ENCODE data around the gene SP4. TPM values are rescaled to one million over a fixed set of nuclear protein-coding genes. Genes with fewer than 3 reads are reported as not detected.

SP4 gene
- total RNA-seq, 2 donors from 2014 or later = 15.9 to 32.7 TPM

- ATAC-seq (peak; percentile 65 to 93), DNase-seq (ENCODE audit: low spot score in 2 of 2) (peak in 1 of 2 donors; percentile 54)
- H3K36me3 Mint-ChIP-seq = peaks cover 5% of the 10 kb centered on the region in 2 donors
- H3K27ac Mint-ChIP-seq = no peak within 1 kb of the TSS
- no peaks in the 10 kb centered on the region for H3K9me3 Mint-ChIP-seq
These were observed 115.1 kb downstream of the SP4 start, which contains the start of gene DNAH11 for GRCh38 chr7:21542891-21543527. TSS of gene DNAH11 (plus strand) at chr7:21543039. CDS start at chr7:21543246, 207 bp downstream.

GRCh38 chr7:21543528-21544302 lies 115.8 kb downstream of the SP4 start:
- H3K27ac Mint-ChIP-seq = no peak overlapping the region
- H3K9me3 Mint-ChIP-seq = no peaks in the 10 kb centered on the region
- peaks cover 5% of the 10 kb centered on the region in 2 donors for H3K36me3 Mint-ChIP-seq
- ATAC-seq = peak in 1 of 2 donors; percentile 51
- no peak for DNase-seq (ENCODE audit: low spot score in 2 of 2)

GRCh38 chr7:21544303-21544656 lies 116.4 kb downstream of the SP4 start:
- H3K27ac Mint-ChIP-seq = no peak overlapping the region
- H3K36me3 Mint-ChIP-seq = peaks cover 5% of the 10 kb centered on the region in 2 donors
- no peaks in the 10 kb centered on the region for H3K9me3 Mint-ChIP-seq
- no peak for ATAC-seq
- no peak for DNase-seq (ENCODE audit: low spot score in 2 of 2)

- no peak overlapping the region for H3K27ac Mint-ChIP-seq
- no peaks in the 10 kb centered on the region for H3K9me3 Mint-ChIP-seq
- H3K36me3 Mint-ChIP-seq = peaks cover 5% of the 10 kb centered on the region in 2 donors
- ATAC-seq (no peak), DNase-seq (ENCODE audit: low spot score in 2 of 2) (no peak)
These were observed 116.8 kb downstream of the SP4 start for GRCh38 chr7:21544715-21545114.

- H3K36me3 Mint-ChIP-seq = peaks cover 5% of the 10 kb centered on the region in 2 donors
These were observed 119.6 kb downstream of the SP4 start for GRCh38 chr7:21547501-21547900.

GRCh38 chr7:21548491-21548890 lies 120.6 kb downstream of the SP4 start:
- DNase-seq (ENCODE audit: low spot score in 2 of 2) = no peak
- ATAC-seq = no peak
- H3K36me3 Mint-ChIP-seq = peaks cover 5% of the 10 kb centered on the region in 2 donors

More at GRCh38 chr7:21547501-21547900, 119.6 kb downstream of the SP4 start:
- Mint-ChIP-seq H3K27ac (no peak overlapping the region), H3K9me3 (no peaks in the 10 kb centered on the region)
- no peak for DNase-seq (ENCODE audit: low spot score in 2 of 2)
- ATAC-seq = no peak

GRCh38 chr7:21550076-21550475 lies 122.2 kb downstream of the SP4 start:
- Mint-ChIP-seq H3K27ac (no peak overlapping the region), H3K36me3 (no peaks in the 10 kb centered on the region), H3K9me3 (no peaks in the 10 kb centered on the region)
- ATAC-seq = no peak
- DNase-seq (ENCODE audit: low spot score in 2 of 2) = no peak

More at GRCh38 chr7:21548491-21548890, 120.6 kb downstream of the SP4 start:
- H3K9me3 Mint-ChIP-seq = no peaks in the 10 kb centered on the region
- H3K27ac Mint-ChIP-seq = no peak overlapping the region

- Mint-ChIP-seq H3K9me3 (no peaks in the 10 kb centered on the region), H3K36me3 (no peaks in the 10 kb centered on the region), H3K27ac (no peak overlapping the region)
- ATAC-seq (no peak), DNase-seq (ENCODE audit: low spot score in 2 of 2) (no peak)
These were observed 123.1 kb downstream of the SP4 start for GRCh38 chr7:21550821-21551531.

GRCh38 chr7:21562385-21562784 lies 134.5 kb downstream of the SP4 start:
- ATAC-seq (no peak), DNase-seq (ENCODE audit: low spot score in 2 of 2) (no peak)
- no peak overlapping the region for H3K27ac Mint-ChIP-seq
- H3K9me3 Mint-ChIP-seq = no peaks in the 10 kb centered on the region
- H3K36me3 Mint-ChIP-seq = no peaks in the 10 kb centered on the region

Other genes with a start within 250 kb of the SP4 start
- gene DNAH11, start 115.0 kb downstream of the SP4 start, total RNA-seq = 1 to 10 TPM in 1 of 2 donors, under 1 TPM in 1; 0.02 to 9.9 TPM

Data from activated naive CD4-positive, alpha-beta T cell treated with anti-CD3 and anti-CD28 coated beads, Interleukin-2, amount 50 U/mL, for 72 hours (primary cell).